Stimulated activated CD4-positive, alpha-beta T cell treated with anti-CD3 and anti-CD28 coated beads, Interleukin-12 subunit alpha, Interleukin-12 subunit beta, amount 100 ng/mL, for 48 hours (primary cell): ENCODE results near the gene FHL2.

Source experiments
- DNase-seq, 3 donors: peaks; one replicate each; pipeline ENCODE4 v3.0.0-alpha.2; 2020; ENCODE audit warnings: low read depth in 2 of 3, low spot score in 1 of 3

FHL2 gene

DNA sequence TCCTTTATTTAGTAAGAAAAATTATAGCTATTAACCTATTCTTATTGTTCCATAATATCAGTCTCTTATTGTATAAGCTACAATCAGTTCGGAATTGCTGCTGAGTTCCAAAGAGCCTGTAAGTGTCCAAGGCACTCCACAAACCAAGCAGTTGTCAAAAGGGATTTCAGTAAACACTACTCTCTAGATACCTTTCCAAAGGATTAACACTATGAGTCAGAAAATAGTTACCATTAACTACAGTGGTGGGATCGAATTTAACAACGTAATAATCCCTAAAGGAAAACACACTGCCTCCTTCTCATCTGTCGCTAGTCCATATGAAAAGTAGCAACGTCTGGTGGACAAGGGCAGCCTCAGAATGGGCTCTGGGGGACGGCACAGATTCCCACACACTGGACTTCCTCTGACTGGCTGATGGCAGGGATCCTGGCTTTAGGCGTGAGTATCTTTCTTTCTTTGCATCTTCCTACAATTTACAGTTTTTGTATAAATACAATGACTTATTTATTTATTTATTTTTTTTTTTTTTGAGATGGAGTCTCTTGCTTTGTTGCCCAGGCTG is 78.1 kb downstream of the FHL2 start:
- no peak for DNase-seq

DNA sequence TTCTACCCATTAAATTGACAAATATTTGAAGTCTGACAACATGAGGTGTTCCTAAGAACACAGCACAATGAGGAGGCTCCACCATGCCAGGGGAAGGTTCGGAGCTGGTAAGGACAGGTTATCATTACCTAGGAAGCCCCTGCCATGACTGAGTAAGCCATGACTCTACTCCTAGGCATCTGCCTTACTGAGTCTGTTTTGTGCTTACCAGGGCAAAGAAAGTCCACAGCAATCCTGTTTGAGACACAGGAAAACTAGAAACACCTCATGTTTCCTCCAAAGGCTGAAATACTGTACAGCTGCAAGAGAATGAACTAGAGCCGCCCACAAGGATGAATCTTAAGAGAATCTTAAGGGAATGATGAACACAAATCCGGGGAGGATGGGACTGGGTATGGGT is 80.9 kb downstream of the FHL2 start:
- DNase-seq = no peak

DNA sequence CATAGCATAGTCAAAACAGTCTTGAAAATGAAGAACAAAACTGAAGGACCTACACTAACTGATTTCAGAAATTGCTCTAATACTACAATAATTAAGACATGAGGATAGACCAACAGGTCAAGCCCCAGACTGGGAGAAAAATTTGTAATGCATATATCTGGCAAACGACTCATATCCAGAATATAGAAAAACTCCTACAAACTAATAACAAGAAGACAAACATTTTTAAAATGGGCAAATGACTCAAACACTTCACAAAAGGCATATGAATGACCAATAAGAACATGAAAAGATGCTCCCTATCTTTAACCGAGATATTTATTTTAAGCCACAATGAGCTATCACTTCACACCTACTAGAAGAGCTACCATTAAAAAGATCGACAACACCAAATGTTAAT is 83.5 kb downstream of the FHL2 start:
- no peak for DNase-seq

DNA sequence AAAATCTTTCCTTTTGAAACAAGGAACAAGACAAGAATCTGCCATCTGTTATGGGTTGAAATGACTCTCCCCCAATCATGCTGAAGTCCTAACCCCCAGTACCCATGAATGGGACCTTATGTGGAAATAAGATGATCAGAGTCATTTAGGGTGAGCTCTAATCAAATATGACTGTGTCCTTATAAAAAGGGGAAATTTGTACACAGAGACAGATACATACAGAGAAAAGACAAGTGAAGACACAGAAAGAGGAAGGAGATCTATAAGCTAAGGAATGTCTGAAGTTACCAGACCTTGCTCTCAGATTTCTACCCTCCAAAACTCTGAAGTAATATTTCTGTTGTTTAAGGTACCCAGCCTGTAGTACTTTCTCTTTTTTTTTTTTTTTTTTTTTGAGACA is 85.0 kb downstream of the FHL2 start:
- no peak for DNase-seq
